ENCODE data around the gene FAM210B. TPM values are rescaled to one million over a fixed set of nuclear protein-coding genes. Genes with fewer than 3 reads are reported as not detected.

FAM210B gene
- total and polyA plus RNA-seq, 8 donors, result 11.3 to 42.6 (median 30.4) TPM

DNA sequence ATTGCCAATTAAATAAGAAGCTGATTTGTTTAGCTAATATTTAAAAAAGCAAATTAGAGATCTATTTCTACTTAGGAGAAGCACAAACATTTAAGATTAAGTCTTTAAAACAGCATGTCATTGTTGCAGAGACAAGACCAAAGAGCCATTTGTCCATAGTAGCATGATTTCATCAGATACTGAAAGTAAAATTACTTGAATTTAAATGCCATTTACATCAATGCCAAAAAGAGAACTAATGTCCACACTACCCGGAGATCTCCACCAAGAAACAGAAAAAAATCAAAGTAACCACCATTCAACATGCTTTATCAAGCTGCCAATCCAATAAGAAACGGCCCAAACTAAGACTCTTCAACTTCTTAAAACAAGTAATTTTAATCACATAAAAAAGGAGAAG is 17.6 kb downstream of the FAM210B start:
- Histone ChIP-seq H3K9me3 (no peaks in the 10 kb centered on the region), H3K36me3 (peaks cover 0 to 35% (median 6%) of the 10 kb centered on the region in 4 donors), H3K4me3 (no peak overlapping the region), H3K27ac (no peak overlapping the region), H3K27me3 (no peaks in the 10 kb centered on the region), H3K4me1 (peaks cover 0 to 10% (median 5%) of the 10 kb centered on the region in 4 donors)
- intact Hi-C loops (cut with DNase I; ENCODE audit: low total_unique reads), result no loop called here
- TF ChIP-seq, protein P1, sequence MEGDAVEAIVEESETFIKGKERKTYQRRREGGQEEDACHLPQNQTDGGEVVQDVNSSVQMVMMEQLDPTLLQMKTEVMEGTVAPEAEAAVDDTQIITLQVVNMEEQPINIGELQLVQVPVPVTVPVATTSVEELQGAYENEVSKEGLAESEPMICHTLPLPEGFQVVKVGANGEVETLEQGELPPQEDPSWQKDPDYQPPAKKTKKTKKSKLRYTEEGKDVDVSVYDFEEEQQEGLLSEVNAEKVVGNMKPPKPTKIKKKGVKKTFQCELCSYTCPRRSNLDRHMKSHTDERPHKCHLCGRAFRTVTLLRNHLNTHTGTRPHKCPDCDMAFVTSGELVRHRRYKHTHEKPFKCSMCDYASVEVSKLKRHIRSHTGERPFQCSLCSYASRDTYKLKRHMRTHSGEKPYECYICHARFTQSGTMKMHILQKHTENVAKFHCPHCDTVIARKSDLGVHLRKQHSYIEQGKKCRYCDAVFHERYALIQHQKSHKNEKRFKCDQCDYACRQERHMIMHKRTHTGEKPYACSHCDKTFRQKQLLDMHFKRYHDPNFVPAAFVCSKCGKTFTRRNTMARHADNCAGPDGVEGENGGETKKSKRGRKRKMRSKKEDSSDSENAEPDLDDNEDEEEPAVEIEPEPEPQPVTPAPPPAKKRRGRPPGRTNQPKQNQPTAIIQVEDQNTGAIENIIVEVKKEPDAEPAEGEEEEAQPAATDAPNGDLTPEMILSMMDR (IDR thresholded peaks at IDR 0.05), result no peak
- TF ChIP-seq EP300 (IDR thresholded peaks at IDR 0.05), result no peak
- no peak for TF ChIP-seq POLR2A (IDR thresholded peaks at IDR 0.05)
- no peak for TF ChIP-seq POLR2AphosphoS5 (IDR thresholded peaks at IDR 0.05)
- WGBS, 5 donors, result 79 to 90% (median 83%) methylated on average over 2 of the region's 2 CpGs
- no peak for DNase-seq

GRCh38 chr20:56378386-56378785 is 19.6 kb downstream of the FAM210B start:
- Histone ChIP-seq H3K4me1 (peaks cover 0 to 10% (median 5%) of the 10 kb centered on the region in 4 donors), H3K27me3 (no peaks in the 10 kb centered on the region), H3K4me3 (no peak overlapping the region), H3K27ac (no peak overlapping the region), H3K9me3 (no peaks in the 10 kb centered on the region), H3K36me3 (peaks cover 0 to 30% (median 1%) of the 10 kb centered on the region in 4 donors)
- no peak for TF ChIP-seq EP300 (IDR thresholded peaks at IDR 0.05)
- TF ChIP-seq POLR2A (IDR thresholded peaks at IDR 0.05), result no peak
- TF ChIP-seq, protein P1 (IDR thresholded peaks at IDR 0.05), result no peak
- no peak for TF ChIP-seq POLR2AphosphoS5 (IDR thresholded peaks at IDR 0.05)
- DNase-seq, result no peak
- intact Hi-C loops (cut with DNase I; ENCODE audit: low total_unique reads), result no loop called here
- 89 to 99% (median 95%) methylated on average over 3 of the region's 3 CpGs for WGBS, 5 donors

- Histone ChIP-seq H3K4me1 (peaks cover 0 to 10% (median 5%) of the 10 kb centered on the region in 4 donors), H3K9me3 (no peaks in the 10 kb centered on the region), H3K36me3 (peaks cover 0 to 45% (median 2%) of the 10 kb centered on the region in 4 donors), H3K27me3 (no peaks in the 10 kb centered on the region), H3K27ac (no peak overlapping the region), H3K4me3 (no peak overlapping the region)
- no peak for TF ChIP-seq POLR2A (IDR thresholded peaks at IDR 0.05)
- TF ChIP-seq EP300 (IDR thresholded peaks at IDR 0.05), result no peak
- TF ChIP-seq POLR2AphosphoS5 (IDR thresholded peaks at IDR 0.05), result no peak
- TF ChIP-seq, protein P1 (IDR thresholded peaks at IDR 0.05), result no peak
- intact Hi-C loops (cut with DNase I; ENCODE audit: low total_unique reads), result no loop called here
- WGBS, 5 donors, result 20 to 39% (median 29%) methylated on average over 1 of the region's 1 CpG
- no peak for DNase-seq
Measured at GRCh38 chr20:56380375-56380774, 21.6 kb downstream of the FAM210B start.

GRCh38 chr20:56381501-56381900 is 22.7 kb downstream of the FAM210B start:
- Histone ChIP-seq H3K4me3 (no peak overlapping the region), H3K27ac (no peak overlapping the region), H3K9me3 (no peaks in the 10 kb centered on the region), H3K27me3 (no peaks in the 10 kb centered on the region), H3K36me3 (peaks cover 0 to 54% (median 8%) of the 10 kb centered on the region in 4 donors), H3K4me1 (peaks cover 0 to 10% (median 5%) of the 10 kb centered on the region in 4 donors)
- WGBS, 5 donors, result 87 to 96% (median 92%) methylated on average over 1 of the region's 1 CpG
- TF ChIP-seq POLR2AphosphoS5 (IDR thresholded peaks at IDR 0.05) (no peak), EP300 (IDR thresholded peaks at IDR 0.05) (no peak), POLR2A (IDR thresholded peaks at IDR 0.05) (no peak)
- TF ChIP-seq, protein P1 (IDR thresholded peaks at IDR 0.05), result no peak
- intact Hi-C loops (cut with DNase I; ENCODE audit: low total_unique reads), result no loop called here
- DNase-seq, result no peak

Measured in stomach (tissue), 9 donors.